ENCODE results near the gene CPA3.

CPA3 gene

GRCh38 chr3:148856384-148856783, 8.7 kb upstream of the CPA3 start:
- FAIRE-seq (no peak), DNase-seq (ENCODE audit: insufficient read length, low spot score) (no peak)
- TF ChIP-seq POLR2AphosphoS5 (IDR thresholded peaks at IDR 0.05; ENCODE audit: low read depth, low read length) (no peak), SPI1 (IDR thresholded peaks at IDR 0.05; ENCODE audit: low read depth, low read length) (no peak), PAX5 (IDR thresholded peaks at IDR 0.05; ENCODE audit: insufficient read depth, low read length, severe bottlenecking) (no peak)

- no peak for DNase-seq (ENCODE audit: insufficient read length, low spot score)
- TF ChIP-seq TAF1 (IDR thresholded peaks at IDR 0.05; ENCODE audit: low read depth, low read length) (no peak), POLR2AphosphoS5 (IDR thresholded peaks at IDR 0.05; ENCODE audit: low read depth, low read length) (no peak), PAX5 (IDR thresholded peaks at IDR 0.05; ENCODE audit: insufficient read depth, low read length, severe bottlenecking) (no peak), POLR2A (IDR thresholded peaks at IDR 0.05; ENCODE audit: low read depth, low read length) (no peak), SPI1 (IDR thresholded peaks at IDR 0.05; ENCODE audit: low read depth, low read length) (no peak), POU2F2 (IDR thresholded peaks at IDR 0.05; ENCODE audit: low read depth, low read length) (no peak)
- no peak for FAIRE-seq
Measured at GRCh38 chr3:148857316-148857715, 7.8 kb upstream of the CPA3 start.

GRCh38 chr3:148861277-148861869, 3.7 kb upstream of the CPA3 start:
- FAIRE-seq (peak; percentile 57), DNase-seq (ENCODE audit: insufficient read length, low spot score) (peak; percentile 18)
- TF ChIP-seq POLR2AphosphoS5 (IDR thresholded peaks at IDR 0.05; ENCODE audit: low read depth, low read length) (no peak), POU2F2 (IDR thresholded peaks at IDR 0.05; ENCODE audit: low read depth, low read length) (no peak), POLR2A (IDR thresholded peaks at IDR 0.05; ENCODE audit: low read depth, low read length) (no peak), PAX5 (IDR thresholded peaks at IDR 0.05; ENCODE audit: insufficient read depth, low read length, severe bottlenecking) (no peak), TAF1 (IDR thresholded peaks at IDR 0.05; ENCODE audit: low read depth, low read length) (no peak), SPI1 (IDR thresholded peaks at IDR 0.05; ENCODE audit: low read depth, low read length) (no peak)

- no peak for TF ChIP-seq POU2F2 (IDR thresholded peaks at IDR 0.05; ENCODE audit: low read depth, low read length)
- no peak for TF ChIP-seq TAF1 (IDR thresholded peaks at IDR 0.05; ENCODE audit: low read depth, low read length)
- TF ChIP-seq POLR2A (IDR thresholded peaks at IDR 0.05; ENCODE audit: low read depth, low read length), result no peak
- TF ChIP-seq SPI1 (IDR thresholded peaks at IDR 0.05; ENCODE audit: low read depth, low read length), result no peak
- TF ChIP-seq POLR2AphosphoS5 (IDR thresholded peaks at IDR 0.05; ENCODE audit: low read depth, low read length), result no peak
- TF ChIP-seq PAX5 (IDR thresholded peaks at IDR 0.05; ENCODE audit: insufficient read depth, low read length, severe bottlenecking), result no peak
- FAIRE-seq, result no peak
- DNase-seq (ENCODE audit: insufficient read length, low spot score), result no peak
Measured at GRCh38 chr3:148863297-148863696, 1.8 kb upstream of the CPA3 start.

- FAIRE-seq (no peak), DNase-seq (ENCODE audit: insufficient read length, low spot score) (no peak)
- TF ChIP-seq SPI1 (IDR thresholded peaks at IDR 0.05; ENCODE audit: low read depth, low read length) (no peak), POU2F2 (IDR thresholded peaks at IDR 0.05; ENCODE audit: low read depth, low read length) (no peak), TAF1 (IDR thresholded peaks at IDR 0.05; ENCODE audit: low read depth, low read length) (no peak), POLR2AphosphoS5 (IDR thresholded peaks at IDR 0.05; ENCODE audit: low read depth, low read length) (no peak), PAX5 (IDR thresholded peaks at IDR 0.05; ENCODE audit: insufficient read depth, low read length, severe bottlenecking) (no peak), POLR2A (IDR thresholded peaks at IDR 0.05; ENCODE audit: low read depth, low read length) (no peak)
Measured at GRCh38 chr3:148863814-148864213, 1.3 kb upstream of the CPA3 start.

GRCh38 chr3:148866261-148866660, 1.2 kb downstream of the CPA3 start:
- TF ChIP-seq POU2F2 (IDR thresholded peaks at IDR 0.05; ENCODE audit: low read depth, low read length), result no peak
- no peak for TF ChIP-seq POLR2AphosphoS5 (IDR thresholded peaks at IDR 0.05; ENCODE audit: low read depth, low read length)
- TF ChIP-seq PAX5 (IDR thresholded peaks at IDR 0.05; ENCODE audit: insufficient read depth, low read length, severe bottlenecking), result no peak
- TF ChIP-seq POLR2A (IDR thresholded peaks at IDR 0.05; ENCODE audit: low read depth, low read length), result no peak
- no peak for TF ChIP-seq SPI1 (IDR thresholded peaks at IDR 0.05; ENCODE audit: low read depth, low read length)
- no peak for TF ChIP-seq TAF1 (IDR thresholded peaks at IDR 0.05; ENCODE audit: low read depth, low read length)
- FAIRE-seq, result no peak
- DNase-seq (ENCODE audit: insufficient read length, low spot score), result no peak

- DNase-seq (ENCODE audit: insufficient read length, low spot score), result no peak
- TF ChIP-seq POLR2AphosphoS5 (IDR thresholded peaks at IDR 0.05; ENCODE audit: low read depth, low read length), result no peak
- no peak for TF ChIP-seq POU2F2 (IDR thresholded peaks at IDR 0.05; ENCODE audit: low read depth, low read length)
- no peak for TF ChIP-seq SPI1 (IDR thresholded peaks at IDR 0.05; ENCODE audit: low read depth, low read length)
- TF ChIP-seq POLR2A (IDR thresholded peaks at IDR 0.05; ENCODE audit: low read depth, low read length), result no peak
- no peak for TF ChIP-seq PAX5 (IDR thresholded peaks at IDR 0.05; ENCODE audit: insufficient read depth, low read length, severe bottlenecking)
- TF ChIP-seq TAF1 (IDR thresholded peaks at IDR 0.05; ENCODE audit: low read depth, low read length), result no peak
- no peak for FAIRE-seq
Measured at GRCh38 chr3:148873270-148873927, 8.3 kb downstream of the CPA3 start.

GRCh38 chr3:148873977-148874376, 8.9 kb downstream of the CPA3 start:
- DNase-seq (ENCODE audit: insufficient read length, low spot score) (no peak), FAIRE-seq (no peak)
- TF ChIP-seq SPI1 (IDR thresholded peaks at IDR 0.05; ENCODE audit: low read depth, low read length), result no peak
- TF ChIP-seq POLR2AphosphoS5 (IDR thresholded peaks at IDR 0.05; ENCODE audit: low read depth, low read length), result no peak
- TF ChIP-seq POLR2A (IDR thresholded peaks at IDR 0.05; ENCODE audit: low read depth, low read length), result no peak
- TF ChIP-seq PAX5 (IDR thresholded peaks at IDR 0.05; ENCODE audit: insufficient read depth, low read length, severe bottlenecking), result no peak
- no peak for TF ChIP-seq TAF1 (IDR thresholded peaks at IDR 0.05; ENCODE audit: low read depth, low read length)
- no peak for TF ChIP-seq POU2F2 (IDR thresholded peaks at IDR 0.05; ENCODE audit: low read depth, low read length)

- no peak for TF ChIP-seq PAX5 (IDR thresholded peaks at IDR 0.05; ENCODE audit: insufficient read depth, low read length, severe bottlenecking)
- TF ChIP-seq POU2F2 (IDR thresholded peaks at IDR 0.05; ENCODE audit: low read depth, low read length), result no peak
- no peak for TF ChIP-seq SPI1 (IDR thresholded peaks at IDR 0.05; ENCODE audit: low read depth, low read length)
- no peak for TF ChIP-seq POLR2A (IDR thresholded peaks at IDR 0.05; ENCODE audit: low read depth, low read length)
- TF ChIP-seq POLR2AphosphoS5 (IDR thresholded peaks at IDR 0.05; ENCODE audit: low read depth, low read length), result no peak
- TF ChIP-seq TAF1 (IDR thresholded peaks at IDR 0.05; ENCODE audit: low read depth, low read length), result no peak
- FAIRE-seq, result no peak
Measured at GRCh38 chr3:148878095-148878494, 13.0 kb downstream of the CPA3 start.

More at GRCh38 chr3:148878095-148878494, 13.0 kb downstream of the CPA3 start:
- no peak for DNase-seq (ENCODE audit: insufficient read length, low spot score)
